CD1c-positive myeloid dendritic cell (primary cell): ENCODE results near the gene TPP1.

Experiments used
- DNase-seq: peaks from one replicate; pipeline ENCODE4 v3.0.0-alpha.2; 2016; ENCODE audit errors: extremely low spot score

Gene TPP1

DNA sequence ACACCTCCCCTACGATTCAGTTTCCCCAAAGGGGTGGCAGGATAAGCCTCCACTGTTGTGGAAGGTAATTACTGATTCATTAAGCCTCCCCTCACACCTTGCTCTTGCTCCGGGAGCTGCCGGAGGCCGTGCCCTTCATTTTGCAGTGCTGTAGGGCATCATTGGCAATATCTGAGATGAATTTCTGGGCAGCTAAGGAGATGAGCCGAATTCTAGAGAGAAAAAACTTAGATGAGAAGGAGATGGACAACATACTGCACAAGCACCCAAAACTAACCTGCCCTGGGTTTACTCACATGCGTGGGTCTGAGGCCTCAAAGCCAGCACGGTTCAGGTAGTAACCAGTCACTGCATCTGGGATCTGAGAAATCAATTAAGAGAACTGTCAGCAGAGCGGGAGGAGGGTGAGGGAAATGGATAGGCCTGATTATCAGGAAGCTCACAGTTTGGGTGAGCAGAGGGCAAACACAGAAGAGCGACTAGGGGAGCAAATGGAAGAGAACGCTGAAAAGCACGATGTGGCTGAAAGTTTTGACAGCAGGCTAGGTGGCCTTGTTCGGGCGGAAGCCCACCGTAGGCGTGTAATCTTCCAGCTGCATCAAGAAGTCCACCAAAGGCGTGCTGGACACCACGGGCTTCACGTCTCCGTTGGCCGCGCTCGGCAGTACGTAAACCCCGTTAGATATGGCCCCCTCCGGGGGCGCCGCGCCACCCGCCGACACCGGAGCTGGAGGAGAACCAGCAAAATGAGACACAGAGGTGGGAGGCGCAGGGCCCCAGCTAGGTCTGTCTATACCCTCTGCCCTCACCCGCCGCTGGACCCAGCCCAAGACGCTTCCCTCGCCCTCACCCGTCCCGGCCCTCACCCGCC is 7.9 kb downstream of the TPP1 start:
- peak; percentile 24 for DNase-seq

DNA sequence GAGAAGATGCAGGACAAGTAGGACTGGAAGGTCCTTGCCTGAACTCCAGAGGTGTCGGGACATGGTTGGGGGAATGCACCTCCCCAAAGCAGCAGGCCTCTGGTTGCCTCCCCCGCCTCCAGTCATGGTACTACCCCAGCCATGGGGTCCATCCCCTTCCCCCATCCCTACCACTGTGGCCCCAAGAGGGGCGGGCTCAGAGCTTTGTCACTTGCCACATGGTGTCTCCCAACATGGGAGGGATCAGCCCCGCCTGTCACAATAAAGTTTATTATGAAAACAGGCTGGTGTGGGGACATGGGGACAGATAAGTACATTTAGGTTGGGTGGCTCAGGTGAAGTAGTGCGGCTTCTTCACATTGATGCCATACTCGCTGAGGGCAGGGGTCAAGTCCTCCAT is 8.6 kb downstream of the TPP1 start:
- no peak for DNase-seq

DNA sequence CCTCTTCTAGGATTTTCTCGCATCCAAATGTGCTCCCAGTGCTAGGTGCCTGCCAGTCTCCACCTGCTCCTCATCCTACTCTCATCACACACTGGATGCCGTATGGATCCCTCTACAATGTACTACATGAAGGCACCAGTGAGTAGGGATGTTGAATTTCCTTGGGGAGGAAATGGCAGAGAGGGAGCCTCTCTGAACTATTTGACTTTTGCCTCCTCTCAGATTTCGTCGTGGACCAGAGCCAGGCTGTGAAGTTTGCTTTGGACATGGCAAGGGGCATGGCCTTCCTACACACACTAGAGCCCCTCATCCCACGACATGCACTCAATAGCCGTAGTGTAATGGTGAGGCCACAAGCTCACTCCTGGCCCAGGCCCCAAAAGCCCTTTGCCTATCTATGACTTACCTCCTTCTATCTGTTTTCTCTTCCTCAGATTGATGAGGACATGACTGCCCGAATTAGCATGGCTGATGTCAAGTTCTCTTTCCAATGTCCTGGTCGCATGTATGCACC is 9.7 kb downstream of the TPP1 start:
- no peak for DNase-seq

DNA sequence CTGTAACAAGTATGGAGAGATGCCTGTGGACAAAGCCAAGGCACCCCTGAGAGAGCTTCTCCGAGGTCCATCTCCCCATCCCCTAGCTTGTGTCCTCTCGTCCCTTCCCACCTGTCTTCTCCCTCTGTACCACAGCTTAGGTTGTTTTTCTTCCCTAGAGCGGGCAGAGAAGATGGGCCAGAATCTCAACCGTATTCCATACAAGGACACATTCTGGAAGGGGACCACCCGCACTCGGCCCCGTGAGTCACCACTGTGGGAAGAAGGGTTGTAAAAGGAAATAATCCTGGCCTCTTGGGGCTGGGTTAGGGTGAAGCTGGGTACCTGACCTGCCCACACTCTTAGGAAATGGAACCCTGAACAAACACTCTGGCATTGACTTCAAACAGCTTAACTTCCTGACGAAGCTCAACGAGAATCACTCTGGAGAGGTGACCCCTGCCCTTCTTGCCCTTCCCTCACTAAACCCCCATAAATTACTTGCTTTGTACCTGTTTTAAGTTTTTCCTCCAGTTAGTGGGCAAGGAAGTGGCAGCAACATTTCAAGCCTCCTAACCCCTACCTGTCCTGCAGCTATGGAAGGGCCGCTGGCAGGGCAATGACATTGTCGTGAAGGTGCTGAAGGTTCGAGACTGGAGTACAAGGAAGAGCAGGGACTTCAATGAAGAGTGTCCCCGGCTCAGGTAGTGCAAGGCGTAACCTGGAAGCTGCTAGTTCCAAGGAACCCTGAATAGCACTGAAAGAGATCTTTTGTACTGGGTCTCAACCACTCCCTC is 10.3 kb downstream of the TPP1 start:
- DNase-seq = no peak

DNA sequence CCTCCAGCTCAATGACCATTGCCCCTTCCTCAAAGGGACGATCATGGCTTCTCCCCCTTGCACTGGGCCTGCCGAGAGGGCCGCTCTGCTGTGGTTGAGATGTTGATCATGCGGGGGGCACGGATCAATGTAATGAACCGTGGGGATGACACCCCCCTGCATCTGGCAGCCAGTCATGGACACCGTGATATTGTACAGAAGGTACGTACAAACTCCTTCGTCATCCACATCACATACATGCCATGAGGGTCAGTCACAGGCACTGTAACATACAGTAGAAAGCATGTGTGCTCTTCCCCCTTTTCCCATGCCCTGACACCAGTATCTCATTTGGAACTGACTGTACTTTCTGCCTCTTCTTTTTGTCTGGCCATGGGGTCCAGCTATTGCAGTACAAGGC is 11.2 kb downstream of the TPP1 start:
- no peak for DNase-seq

DNA sequence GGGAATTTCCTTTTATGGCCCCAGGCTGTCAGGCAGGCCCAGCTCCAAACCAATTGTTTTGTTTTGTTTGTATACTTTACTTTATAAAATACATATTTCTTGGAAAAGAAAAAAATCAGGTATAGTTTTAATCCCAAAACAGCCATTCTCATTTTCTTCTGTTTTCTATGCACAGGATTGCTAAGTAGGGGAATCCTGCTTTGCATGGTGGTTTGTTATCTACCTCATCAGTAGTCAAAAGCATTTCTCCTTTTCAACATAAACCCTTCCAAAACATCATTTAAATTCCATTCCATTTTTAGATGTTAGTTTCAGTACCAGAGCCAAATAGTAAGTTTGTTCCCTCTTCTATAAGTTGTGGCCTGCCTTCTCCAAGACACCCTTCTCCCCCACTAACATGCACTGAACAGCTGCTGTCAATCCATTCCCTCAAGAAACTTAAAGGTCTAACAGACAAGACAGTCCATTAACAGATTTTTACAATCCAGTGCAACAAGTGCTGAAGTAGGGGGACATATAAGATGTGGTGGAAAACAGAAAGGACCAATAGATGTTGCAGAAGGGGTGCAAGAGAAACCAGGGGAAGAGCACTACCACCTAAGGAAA is 11.9 kb downstream of the TPP1 start:
- DNase-seq = no peak

DNA sequence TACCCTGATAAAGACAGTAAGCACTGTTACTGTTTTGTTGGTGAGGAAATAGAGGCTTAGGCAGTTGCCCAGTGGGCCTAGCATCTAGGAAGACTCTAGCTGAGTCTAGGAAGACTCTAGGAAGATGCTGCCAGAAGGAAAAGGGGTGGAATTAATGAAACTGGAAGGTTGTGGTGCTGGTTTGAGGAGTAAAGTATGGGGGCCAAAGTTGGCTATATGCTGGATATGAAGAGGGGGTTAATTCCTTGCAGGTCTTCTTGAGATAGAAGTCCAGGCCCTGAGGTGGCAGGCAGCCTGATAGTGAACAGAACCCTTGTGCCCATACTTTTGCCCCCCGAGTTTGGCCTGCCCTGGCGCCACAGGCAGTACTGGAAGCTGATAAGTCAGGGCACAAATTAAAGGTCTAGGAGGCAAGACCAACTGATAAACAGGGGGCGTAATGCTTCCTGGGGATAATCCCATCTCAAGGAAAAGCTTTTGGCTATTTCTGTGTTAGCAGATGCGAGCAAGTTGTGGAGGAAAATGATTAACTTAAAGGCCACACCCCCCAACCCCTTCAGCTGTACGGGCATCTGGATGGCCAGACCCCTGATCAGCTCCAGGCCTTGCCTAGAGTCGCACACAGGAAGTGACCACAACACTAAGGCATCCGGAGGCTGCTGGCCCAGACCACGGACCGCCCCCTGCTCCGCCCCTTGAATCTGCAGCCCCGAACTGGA is 12.6 kb downstream of the TPP1 start:
- peak; percentile 54 for DNase-seq

DNA sequence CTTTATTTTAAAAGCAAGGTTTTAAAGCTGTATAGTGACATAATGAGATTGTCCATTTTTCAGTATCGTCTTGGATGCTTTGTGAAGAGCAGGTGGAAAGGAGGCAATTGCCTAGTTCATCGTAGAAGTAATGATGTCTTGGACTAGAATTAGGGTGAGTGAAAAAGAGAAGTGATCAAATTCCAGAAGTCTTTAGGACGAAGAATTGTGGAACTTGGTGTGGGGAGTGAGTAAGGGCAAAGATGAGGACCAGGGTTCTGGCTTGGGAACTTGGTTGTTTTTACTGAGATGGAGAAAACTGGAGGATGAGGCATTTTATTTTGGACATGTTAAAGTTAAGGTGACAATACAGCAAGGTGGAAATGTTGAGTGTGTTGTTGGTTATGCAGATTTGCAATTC is 14.4 kb downstream of the TPP1 start:
- DNase-seq = peak; percentile 43

DNA sequence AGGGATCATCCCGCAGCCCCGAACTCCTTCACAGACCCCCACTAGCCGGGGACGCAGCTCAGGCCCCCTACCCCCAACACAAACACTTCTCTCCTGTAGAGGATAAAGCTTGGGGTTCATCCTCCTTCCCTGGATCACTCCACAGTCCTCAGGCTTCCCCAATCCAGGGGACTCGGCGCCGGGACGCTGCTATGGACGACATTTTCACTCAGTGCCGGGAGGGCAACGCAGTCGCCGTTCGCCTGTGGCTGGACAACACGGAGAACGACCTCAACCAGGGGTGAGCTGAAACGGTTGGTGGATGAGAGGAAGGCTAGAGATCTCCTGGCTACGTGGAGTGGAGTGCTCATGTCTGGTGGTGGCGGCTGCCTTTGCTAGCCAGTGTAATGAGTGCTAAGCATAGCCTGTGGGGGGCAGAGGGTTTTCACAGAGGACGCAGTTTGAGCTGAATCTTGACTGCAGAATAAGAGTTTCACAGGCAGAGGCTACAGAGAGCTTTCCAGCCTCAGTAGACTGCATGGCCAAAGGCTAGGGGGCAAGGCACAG is 15.1 kb downstream of the TPP1 start:
- peak; percentile 40 for DNase-seq

DNA sequence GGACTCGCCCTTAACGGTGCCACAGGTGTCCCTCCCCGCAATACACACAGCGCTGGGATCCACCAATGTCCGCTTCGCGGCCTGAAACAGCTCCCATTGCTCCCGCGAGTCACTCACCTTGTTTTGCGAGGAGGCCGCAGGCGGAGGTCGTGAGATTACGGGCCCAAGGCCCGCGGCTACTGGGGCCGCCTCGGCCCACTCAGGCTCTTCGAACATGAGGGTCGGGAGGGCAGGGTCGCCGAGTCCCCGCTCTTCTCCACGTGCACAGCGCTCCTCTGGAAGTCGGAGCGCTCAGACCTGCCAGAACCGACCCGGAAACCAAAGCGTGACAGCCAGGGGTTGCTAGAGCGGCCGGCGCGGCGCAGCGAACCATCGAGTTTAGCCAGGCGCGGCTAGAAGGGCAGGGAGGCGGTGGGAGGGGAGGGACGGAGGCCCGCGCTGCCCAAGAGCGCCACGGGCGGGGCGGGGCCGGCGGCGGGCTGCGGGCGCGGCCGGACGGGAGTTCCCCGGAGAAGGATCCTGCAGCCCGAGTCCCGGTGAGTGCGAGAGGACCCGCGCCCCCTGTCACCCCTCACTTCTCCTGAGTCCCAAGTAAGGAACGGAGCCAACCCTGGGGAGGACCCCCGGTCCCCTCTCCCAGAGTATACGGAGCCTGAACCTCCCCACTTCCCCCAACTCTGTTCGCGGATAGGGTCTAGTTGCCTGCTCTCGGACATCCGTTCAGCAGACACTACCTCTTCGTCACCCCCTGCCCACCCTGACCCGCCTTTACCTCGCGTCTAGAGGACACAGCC is 15.7 kb downstream of the TPP1 start, which contains the start of the genes ILK and RRP8:
Gene ILK (plus strand): TSS at position 488 of the 794 bp plus-strand sequence. CDS start 498 bp downstream, outside the sequence.
Gene RRP8 (minus strand): TSS at position 330 of the 794 bp plus-strand sequence. CDS start 114 bp downstream, at position 216.
- DNase-seq = peak; percentile 93

DNA sequence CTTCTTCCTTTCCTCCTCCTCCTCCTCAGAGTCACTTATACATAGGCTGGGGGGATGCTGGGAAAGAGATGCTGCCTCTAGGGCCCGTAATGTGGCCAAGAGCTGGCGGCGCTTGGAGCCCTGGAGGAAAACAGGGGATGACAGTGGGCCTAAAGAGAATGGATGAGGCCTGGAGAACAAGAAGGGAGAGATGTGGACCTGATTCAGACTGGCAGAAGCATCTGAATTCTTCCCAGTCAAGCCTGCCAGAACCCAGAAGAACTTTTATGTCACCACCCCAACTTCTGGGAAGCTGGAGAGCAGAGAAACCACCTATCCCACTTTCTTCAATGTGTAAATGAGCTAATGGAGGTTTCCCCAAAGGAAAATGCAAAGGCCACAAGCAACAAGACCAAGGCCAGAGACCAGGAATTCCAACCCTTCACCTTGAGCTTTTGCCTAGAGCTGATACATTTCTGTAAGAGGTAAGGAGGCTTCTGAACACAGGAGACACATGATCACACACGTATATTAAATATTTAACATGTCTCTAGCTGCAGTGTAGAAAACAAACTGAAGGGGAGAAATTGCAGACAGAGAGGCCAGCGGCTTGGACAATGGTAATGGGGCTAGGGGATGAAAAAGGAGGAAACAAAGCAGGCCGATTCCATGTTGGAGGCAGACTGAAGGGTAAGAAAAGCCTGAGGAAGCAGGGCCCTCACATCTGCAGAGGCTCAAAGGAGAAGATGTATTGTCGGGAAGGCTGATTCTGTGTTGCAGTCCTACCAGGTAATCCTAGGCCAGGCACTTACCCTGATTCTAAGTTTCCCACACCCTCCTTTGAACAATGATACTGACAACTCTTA is 16.9 kb downstream of the TPP1 start:
- DNase-seq = no peak

DNA sequence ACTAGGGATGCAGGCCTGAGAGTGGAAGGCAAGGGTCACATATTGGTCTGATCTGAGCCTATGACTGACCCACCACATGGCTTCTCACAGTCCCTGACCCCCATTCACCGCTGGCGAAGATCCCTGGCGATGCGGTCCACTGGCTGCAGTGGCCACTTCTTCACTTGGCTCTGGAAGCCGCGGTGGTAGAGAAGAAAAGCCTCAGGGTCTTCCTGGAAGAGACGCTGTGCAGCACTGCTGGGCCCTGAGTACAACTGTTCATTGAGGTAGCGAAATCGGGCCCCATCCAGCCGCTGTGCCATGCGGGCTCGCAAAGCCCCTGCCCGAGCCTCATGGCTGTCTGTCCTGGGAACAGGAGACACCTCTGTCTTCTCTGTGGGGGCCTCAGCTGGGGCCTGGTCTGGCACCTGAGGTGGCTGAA is 18.2 kb downstream of the TPP1 start:
- no peak for DNase-seq

DNA sequence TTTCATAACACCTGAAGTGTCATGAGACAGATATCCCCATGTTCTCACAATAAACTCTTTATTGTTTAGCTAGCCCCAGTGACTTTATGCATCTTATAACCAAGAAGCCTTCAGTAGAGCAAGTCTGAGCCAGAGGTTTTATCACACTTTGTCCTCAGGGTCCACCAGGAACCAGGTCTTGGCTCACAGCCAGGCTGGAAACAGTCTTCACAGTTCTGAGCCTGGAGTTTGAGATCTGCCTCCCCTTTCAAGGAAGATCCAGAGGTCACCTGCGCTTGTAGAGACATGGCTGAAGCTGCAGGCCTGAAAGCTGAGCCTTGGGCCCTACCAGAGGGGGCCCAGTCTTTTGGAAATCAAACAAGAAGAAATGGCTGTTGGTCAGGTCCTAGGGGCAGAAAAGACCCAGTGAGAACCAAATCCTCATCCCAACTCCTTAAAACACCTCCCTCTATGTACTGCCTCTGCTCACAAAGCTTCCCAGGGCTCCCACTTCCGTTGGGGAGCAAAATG is 19.3 kb downstream of the TPP1 start:
- DNase-seq = no peak

DNA sequence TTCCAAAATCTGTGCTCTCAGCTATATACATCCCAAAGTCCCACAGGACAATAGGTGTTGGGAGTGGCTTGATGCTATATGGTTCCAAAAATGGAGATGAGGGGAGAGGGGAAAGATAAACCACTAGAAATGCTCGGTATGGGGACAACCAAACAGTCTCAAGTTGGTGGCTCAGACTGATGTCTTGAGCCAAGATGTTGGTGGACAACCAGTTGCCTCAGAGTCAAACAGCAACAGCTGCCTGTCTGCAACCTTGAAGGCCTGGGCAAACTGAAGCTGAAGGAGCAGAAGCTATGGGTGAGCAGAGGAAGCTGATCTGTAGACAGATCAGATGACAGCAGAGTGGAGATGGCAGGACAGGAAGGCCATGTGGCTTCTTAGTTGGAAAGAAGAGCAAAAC is 19.8 kb downstream of the TPP1 start:
- DNase-seq = no peak

DNA sequence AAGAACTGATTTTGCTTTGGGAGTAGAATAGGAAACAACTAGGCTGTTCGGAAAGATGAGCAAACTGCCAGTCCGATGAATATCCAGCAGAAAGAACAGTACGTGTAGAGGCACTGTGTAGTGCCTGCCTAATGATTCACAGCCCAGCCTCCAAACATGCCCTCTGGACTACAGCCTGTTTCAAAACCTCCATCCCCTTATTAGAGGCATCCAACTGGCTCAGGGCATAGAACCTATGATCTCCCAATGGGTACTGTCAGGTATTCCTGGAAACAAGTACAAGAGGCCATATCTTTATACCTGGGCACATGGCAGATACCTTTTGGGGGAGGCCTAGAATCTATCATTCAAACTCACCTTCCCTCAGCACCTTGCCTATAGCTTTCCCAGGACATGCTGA is 20.7 kb downstream of the TPP1 start:
- DNase-seq = no peak

DNA sequence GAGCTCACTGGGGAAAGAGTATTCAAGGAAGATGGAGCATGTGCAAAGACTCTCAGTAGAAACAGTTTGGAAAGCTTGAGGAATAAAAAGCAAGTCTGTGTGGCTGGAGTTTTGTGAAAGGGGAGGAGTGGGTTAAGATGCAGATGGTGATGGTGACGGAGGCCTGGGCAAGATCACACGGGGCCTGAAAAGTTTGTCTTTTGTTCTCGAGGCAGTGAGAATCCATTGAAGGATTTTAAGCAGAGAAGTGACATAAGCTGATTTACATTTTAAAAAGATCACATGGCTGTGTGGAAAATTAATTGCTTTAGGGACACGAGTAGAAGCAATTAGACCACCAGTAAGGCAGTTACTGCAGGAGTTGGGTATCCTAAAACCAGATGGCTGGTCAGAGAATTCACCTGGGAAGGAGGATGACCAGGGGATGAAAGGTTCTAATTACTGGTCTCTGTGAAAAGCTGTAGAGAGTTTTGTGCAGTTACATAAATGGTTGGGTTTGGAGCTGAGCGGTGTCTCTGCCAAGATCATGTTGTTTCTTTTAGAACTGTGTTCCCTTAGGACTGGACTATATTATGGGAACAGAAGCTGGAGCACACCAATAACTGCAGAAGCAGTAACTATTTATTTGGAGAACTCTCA is 22.9 kb downstream of the TPP1 start:
- no peak for DNase-seq

DNA sequence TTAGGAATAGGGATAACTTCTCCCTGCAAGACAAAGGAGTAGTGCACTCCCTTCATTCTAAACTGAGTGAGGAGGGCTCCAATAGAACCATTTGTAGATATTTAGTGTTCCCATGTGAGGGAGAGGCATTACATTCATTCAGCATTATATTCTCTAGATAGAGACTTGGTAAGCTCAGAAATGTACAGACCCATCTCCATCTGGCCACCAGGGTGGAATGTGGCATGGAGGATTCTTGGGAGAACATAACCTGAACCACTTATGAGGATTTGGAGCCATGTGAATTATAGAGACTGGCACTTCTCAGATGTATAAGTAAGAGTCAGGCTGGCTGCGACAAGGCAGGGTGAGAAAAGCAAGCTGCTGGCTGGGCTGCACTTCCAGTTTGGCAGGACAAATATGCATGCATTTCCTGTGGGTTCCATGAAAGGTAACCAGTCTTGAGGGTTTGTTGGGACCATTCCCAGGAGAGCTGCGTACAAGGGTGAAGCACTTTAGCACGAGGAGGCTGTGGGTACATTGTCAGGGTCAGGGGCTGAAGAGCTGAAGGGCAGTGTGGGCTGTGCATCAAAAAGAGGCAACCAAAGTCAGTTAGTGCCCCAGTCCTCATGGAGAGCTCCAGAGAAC is 25.0 kb downstream of the TPP1 start:
- no peak for DNase-seq

DNA sequence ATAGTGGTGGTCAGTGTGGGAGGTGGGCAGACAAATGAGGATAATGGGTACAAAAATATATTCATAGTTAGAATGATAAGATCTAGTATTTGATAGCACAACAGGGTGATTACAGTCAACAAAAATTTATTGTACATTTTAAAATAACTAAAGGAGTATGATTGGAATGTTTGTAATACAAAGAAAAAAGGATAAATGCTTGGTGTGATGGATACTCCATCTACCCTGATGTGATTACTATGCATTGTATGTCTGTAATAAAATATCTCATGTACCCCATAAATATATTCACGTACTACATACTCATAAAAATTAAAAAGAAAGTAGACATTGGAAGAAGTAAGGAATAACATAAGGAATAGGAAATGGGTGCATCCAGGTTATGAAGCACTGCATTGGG is 31.2 kb downstream of the TPP1 start:
- no peak for DNase-seq
